K562 (cell line): Measurements from ENCODE around the gene SHISA5. TPM values are rescaled to one million over a fixed set of nuclear protein-coding genes. Genes with fewer than 3 reads are reported as not detected.

Source experiments
- BRD4 ChIP-seq: fragments of 200-600 bp; sonication (generic); IDR thresholded peaks from 2 replicates; pipeline ENCODE4 v1.6.1; 2017; ENCODE audit warnings: inconsistent platforms
- DACH1 ChIP-seq: fragments of 450-650 bp; IDR thresholded peaks from 2 replicates; pipeline ENCODE4 v1.6.1; 2018; ENCODE audit not compliant: partially characterized antibody
- E2F3 ChIP-seq: fragments of 250-450 bp; sonication (Bioruptor Pico); IDR thresholded peaks from 2 replicates; pipeline ENCODE4 v1.4.0; 2020; ENCODE audit warnings: mild to moderate bottlenecking
- GABPB2 ChIP-seq: fragments of 250-450 bp; sonication (Bioruptor Pico); conservative IDR thresholded peaks from 2 replicates; pipeline ENCODE4 v1.5.1; 2021; ENCODE audit warnings: mild to moderate bottlenecking
- LARP7 ChIP-seq: fragments of 450-650 bp; IDR thresholded peaks from 2 replicates; pipeline ENCODE4 v1.6.1; 2016
- MCM3 ChIP-seq: fragments of 450-650 bp; IDR thresholded peaks from 2 replicates; pipeline ENCODE4 v1.6.1; 2016
- NCOA1 ChIP-seq: fragments of 450-650 bp; IDR thresholded peaks from 2 replicates; pipeline ENCODE4 v1.6.1; 2016; ENCODE audit warnings: low read depth
- NONO ChIP-seq, 2 experiments: fragments of 200-400 bp in 1 of 2; fragments of 450-650 bp in 1 of 2; formaldehyde crosslinking in 1 of 2; IDR thresholded peaks; 2 replicates each; pipeline ENCODE4 v1.6.1; 2017; ENCODE audit warnings: low read depth in 2 of 2, mild to moderate bottlenecking in 2 of 2, moderate library complexity in 2 of 2, low read length in 1 of 2
- NR2C1 ChIP-seq, 2 experiments: fragments of 450-650 bp; IDR thresholded peaks; 2 replicates each; pipeline ENCODE4 v1.6.1; 2017; ENCODE audit warnings: mild to moderate bottlenecking in 2 of 2, antibody characterized with exemption in 1 of 2, inconsistent platforms in 1 of 2, missing compliant biosample characterization in 1 of 2, missing genetic modification characterization in 1 of 2
- NUFIP1 ChIP-seq: fragments of 450-650 bp; IDR thresholded peaks from 2 replicates; pipeline ENCODE4 v1.6.1; 2018; ENCODE audit not compliant: partially characterized antibody
- PHB ChIP-seq: fragments of 250-450 bp; sonication (Bioruptor Pico); IDR thresholded peaks from 2 replicates; pipeline ENCODE4 v1.5.0; 2021
- POLR2AphosphoS5 ChIP-seq: IDR thresholded peaks from 2 replicates; pipeline ENCODE4 v1.6.1; 2011; ENCODE audit warnings: mild to moderate bottlenecking, low read depth, low read length, moderate library complexity; ENCODE audit not compliant: control insufficient read depth, insufficient read depth
- RAD51 ChIP-seq: fragments of 450-650 bp; IDR thresholded peaks from 2 replicates; pipeline ENCODE4 v1.7.1; 2016; ENCODE audit warnings: low read depth, mild to moderate bottlenecking, borderline replicate concordance
- RBM22 ChIP-seq: fragments of 200-400 bp; formaldehyde crosslinking; IDR thresholded peaks from 2 replicates; pipeline ENCODE4 v1.6.1; 2018; ENCODE audit warnings: low read length, low read depth; ENCODE audit not compliant: poor library complexity, severe bottlenecking
- RBM25 ChIP-seq: fragments of 200-400 bp; formaldehyde crosslinking; IDR thresholded peaks from 2 replicates; pipeline ENCODE4 v1.6.1; 2018; ENCODE audit warnings: low read length, low read depth, moderate library complexity; ENCODE audit not compliant: severe bottlenecking
- REST ChIP-seq, 2 experiments: fragments of 450-650 bp; formaldehyde crosslinking in 1 of 2; IDR thresholded peaks; 2 replicates each; pipeline versions ENCODE4 v1.4.0 to v1.6.1; 2014 to 2020; ENCODE audit warnings: mild to moderate bottlenecking in 2 of 2, borderline replicate concordance in 1 of 2, low read depth in 1 of 2
- RUNX1 ChIP-seq: sonication (generic); IDR thresholded peaks from 2 replicates; pipeline ENCODE4 v1.6.1; 2016; ENCODE audit warnings: antibody characterized with exemption, low read depth
- WHSC1 ChIP-seq: IDR thresholded peaks from one replicate; pipeline ENCODE4 v1.6.1; 2012; ENCODE audit warnings: low read length, control low read depth, inconsistent platforms
- polyA plus RNA-seq, 8 experiments: library from polyadenylated mRNA; depleted of rRNA in 4 of 8; stranded (reverse) in 5 of 8; unstranded in 3 of 8; fragments of >200 nt; fragmentation: Nextera tagmentation in 2 of 8; fragmentation: Illumina TruSeq in 1 of 8; extraction: Ambion mirVana in 2 of 8; extraction: Trizol in 1 of 8; gene quantifications; 2 replicates each; pipeline versions ENCODE4 v1.2.1 to v1.2.3, GENCODE V29; 2011 to 2014; ENCODE audit warnings: inconsistent platforms in 1 of 8, missing spikeins in 1 of 8
- total RNA-seq, 7 experiments: library from RNA; depleted of rRNA in 6 of 7; stranded (reverse); fragments of >200 nt in 6 of 7; fragmentation: Illumina TruSeq in 2 of 7; extraction: Trizol in 2 of 7; gene quantifications; 2 replicates each; pipeline versions ENCODE4 v1.2.1 to v1.2.3, GENCODE V29; 2011 to 2021; ENCODE audit warnings: low replicate concordance in 1 of 7

Gene SHISA5
- total and polyA plus RNA-seq, 9 of the 15 experiments (the other 6 are each of a cell fraction or from before 2014, with no cell fraction given) = 8.4 to 85.8 (median 56.1) TPM

GRCh38 chr3:48465531-48466378 lies 38.2 kb downstream of the SHISA5 start (continued):
- TF ChIP-seq RUNX1 (no peak), REST (IDR thresholded peaks at IDR 0.05; ENCODE audit: borderline replicate concordance) (peak; percentile 83), REST (CRISPR knock-in tag; IDR thresholded peaks at IDR 0.05; ENCODE audit: low read depth) (no peak), DACH1 (no peak), RAD51 (no peak), NONO (IDR thresholded peaks at IDR 0.05; ENCODE audit: low read depth in 2 of 2, low read length in 1 of 2) (peak in 1 of 2 experiments; percentile 38; a peak in 1 of 4 replicates), RBM22 (no peak), RBM25 (no peak), WHSC1 (no peak), MCM3 (no peak), E2F3 (CRISPR knock-in tag) (no peak), NCOA1 (no peak), POLR2AphosphoS5 (no peak), LARP7 (no peak), GABPB2 (no peak), PHB (CRISPR knock-in tag) (no peak), NR2C1 (IDR thresholded peaks at IDR 0.05) (no peak), NR2C1 (tag; IDR thresholded peaks at IDR 0.05) (no peak; the same call in 1 of the 2 replicates), NUFIP1 (no peak), BRD4 (no peak)
